ENCODE data around the gene RPS15A.
A peak's percentile ranks its signal among the peaks of the same experiment; 100 is the strongest.

RPS15A gene

GRCh38 chr16:18789850-18790706 lies at the start of gene RPS15A:
TSS of gene RPS15A (minus strand) at chr16:18790334. CDS start at chr16:18789113, 1,221 bp downstream.
- peak; percentile 95 for DNase-seq (ENCODE audit: extremely low read depth, low read depth)
- TF ChIP-seq, protein P1, sequence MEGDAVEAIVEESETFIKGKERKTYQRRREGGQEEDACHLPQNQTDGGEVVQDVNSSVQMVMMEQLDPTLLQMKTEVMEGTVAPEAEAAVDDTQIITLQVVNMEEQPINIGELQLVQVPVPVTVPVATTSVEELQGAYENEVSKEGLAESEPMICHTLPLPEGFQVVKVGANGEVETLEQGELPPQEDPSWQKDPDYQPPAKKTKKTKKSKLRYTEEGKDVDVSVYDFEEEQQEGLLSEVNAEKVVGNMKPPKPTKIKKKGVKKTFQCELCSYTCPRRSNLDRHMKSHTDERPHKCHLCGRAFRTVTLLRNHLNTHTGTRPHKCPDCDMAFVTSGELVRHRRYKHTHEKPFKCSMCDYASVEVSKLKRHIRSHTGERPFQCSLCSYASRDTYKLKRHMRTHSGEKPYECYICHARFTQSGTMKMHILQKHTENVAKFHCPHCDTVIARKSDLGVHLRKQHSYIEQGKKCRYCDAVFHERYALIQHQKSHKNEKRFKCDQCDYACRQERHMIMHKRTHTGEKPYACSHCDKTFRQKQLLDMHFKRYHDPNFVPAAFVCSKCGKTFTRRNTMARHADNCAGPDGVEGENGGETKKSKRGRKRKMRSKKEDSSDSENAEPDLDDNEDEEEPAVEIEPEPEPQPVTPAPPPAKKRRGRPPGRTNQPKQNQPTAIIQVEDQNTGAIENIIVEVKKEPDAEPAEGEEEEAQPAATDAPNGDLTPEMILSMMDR (IDR thresholded peaks at IDR 0.05; ENCODE audit: low read depth, low read length), result no peak

DNA sequence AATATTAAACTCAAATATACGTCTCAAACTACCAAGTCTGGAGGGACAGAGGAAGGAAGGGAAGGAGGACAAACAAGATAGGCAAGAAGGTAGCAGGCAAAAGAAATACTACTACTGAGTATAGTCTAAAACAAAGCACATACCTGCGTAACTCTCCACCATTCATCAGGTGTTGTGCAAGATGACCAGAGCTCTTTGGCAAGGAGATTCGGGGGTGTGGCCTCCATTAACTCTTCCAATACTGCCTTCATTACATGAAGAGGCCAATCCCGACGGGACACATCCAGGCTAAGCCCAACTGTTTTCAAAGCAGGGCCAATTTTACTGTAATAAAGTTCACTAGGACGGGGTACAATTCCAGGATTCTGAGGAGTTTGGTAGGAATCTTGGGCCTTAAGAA lies 49.4 kb upstream of the RPS15A start:
- no peak for DNase-seq (ENCODE audit: extremely low read depth, low read depth)
- TF ChIP-seq, protein P1 (IDR thresholded peaks at IDR 0.05; ENCODE audit: low read depth, low read length), result no peak

DNA sequence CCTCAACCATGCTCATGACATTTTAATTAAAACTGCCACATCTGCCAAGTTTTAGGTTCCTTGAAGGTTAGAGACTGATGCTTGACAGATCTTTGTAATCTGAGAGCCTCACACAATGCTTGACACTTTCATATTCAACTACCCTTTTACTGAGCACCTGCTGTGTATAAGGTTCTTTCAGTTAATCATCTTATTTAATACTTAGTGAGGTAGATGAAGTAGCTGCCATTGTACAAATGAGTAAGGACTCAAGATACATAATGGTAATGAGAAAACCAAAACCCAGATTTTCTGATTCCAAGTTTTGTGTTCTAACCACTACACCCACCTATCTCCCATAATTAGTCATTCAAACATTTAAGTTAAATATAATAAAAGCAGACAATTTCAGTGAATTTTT lies 46.6 kb upstream of the RPS15A start:
- TF ChIP-seq, protein P1 (IDR thresholded peaks at IDR 0.05; ENCODE audit: low read depth, low read length), result no peak
- no peak for DNase-seq (ENCODE audit: extremely low read depth, low read depth)

- TF ChIP-seq, protein P1 (IDR thresholded peaks at IDR 0.05; ENCODE audit: low read depth, low read length), result no peak
- DNase-seq (ENCODE audit: extremely low read depth, low read depth), result no peak
Observed at GRCh38 chr16:18834864-18835263, 44.7 kb upstream of the RPS15A start.

DNA sequence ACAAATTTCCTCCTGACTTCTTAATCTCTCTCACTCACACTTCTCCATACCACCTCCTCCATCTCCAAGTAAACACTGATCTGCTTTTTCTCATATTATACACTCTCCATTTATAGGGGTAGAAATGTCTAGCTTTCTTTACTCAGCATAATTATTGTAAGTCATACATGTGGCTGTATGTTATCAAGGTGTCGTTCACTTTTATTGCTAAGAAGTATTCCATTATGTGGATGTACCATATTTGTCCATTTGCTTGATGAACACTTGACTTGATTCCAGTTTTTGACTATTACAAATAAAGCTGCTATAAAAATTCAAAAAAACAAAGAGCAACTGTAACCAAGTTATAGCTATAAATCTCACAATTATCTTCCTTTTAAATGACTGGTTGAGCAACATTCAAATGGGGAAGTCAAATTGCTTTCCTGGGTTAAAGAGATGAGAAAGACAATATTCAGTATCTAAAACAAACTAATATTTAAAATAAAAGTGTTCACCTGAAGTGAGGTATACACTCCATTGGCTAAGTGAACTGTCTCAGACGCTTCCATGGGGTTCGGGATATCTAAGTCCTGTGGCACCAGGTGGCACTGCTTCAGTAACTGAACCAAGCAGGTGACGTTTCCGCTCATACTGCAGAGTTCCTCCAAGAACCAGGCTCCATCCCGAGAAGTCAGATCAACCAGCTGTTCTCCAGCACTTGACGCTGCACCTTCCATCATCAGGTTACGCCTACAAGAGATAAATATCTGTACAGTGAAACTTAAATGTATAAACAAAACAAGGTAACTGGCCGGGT lies 43.8 kb upstream of the RPS15A start:
- no peak for DNase-seq (ENCODE audit: extremely low read depth, low read depth)
- TF ChIP-seq, protein P1 (IDR thresholded peaks at IDR 0.05; ENCODE audit: low read depth, low read length), result no peak

- DNase-seq (ENCODE audit: extremely low read depth, low read depth), result no peak
- TF ChIP-seq, protein P1 (IDR thresholded peaks at IDR 0.05; ENCODE audit: low read depth, low read length), result no peak
Observed at GRCh38 chr16:18832613-18833012, 42.5 kb upstream of the RPS15A start.

GRCh38 chr16:18832006-18832405 lies 41.9 kb upstream of the RPS15A start:
- TF ChIP-seq, protein P1 (IDR thresholded peaks at IDR 0.05; ENCODE audit: low read depth, low read length), result no peak
- DNase-seq (ENCODE audit: extremely low read depth, low read depth), result no peak
